Effector memory CD4-positive, alpha-beta T cell (primary cell): ENCODE data around the gene SLC23A2.

Experiments used
- DNase-seq, 3 donors: peaks; one replicate each; pipeline ENCODE4 v3.0.0-alpha.2; 2020
- H3K27ac ChIP-seq: 2 replicates; pipeline ENCODE4 v1.7.0; 2013; ENCODE audit warnings: mild to moderate bottlenecking, low read length, moderate library complexity; ENCODE audit not compliant: insufficient read depth, poor library complexity, severe bottlenecking
- H3K27me3 ChIP-seq: replicated peaks from 2 replicates; pipeline ENCODE4 v1.7.0; 2013; ENCODE audit warnings: mild to moderate bottlenecking, low read length; ENCODE audit not compliant: insufficient read depth, control insufficient read depth, poor library complexity, severe bottlenecking
- H3K36me3 ChIP-seq: 2 replicates; pipeline ENCODE4 v1.7.0; 2013; ENCODE audit warnings: mild to moderate bottlenecking, low read length, moderate library complexity; ENCODE audit not compliant: control insufficient read depth, insufficient read depth
- H3K4me1 ChIP-seq: 2 replicates; pipeline ENCODE4 v1.7.0; 2013; ENCODE audit warnings: low read length, mild to moderate bottlenecking; ENCODE audit not compliant: control insufficient read depth, insufficient read depth, poor library complexity, severe bottlenecking
- H3K4me3 ChIP-seq: 2 replicates; pipeline ENCODE4 v1.7.0; 2013; ENCODE audit warnings: low read length, low read depth, mild to moderate bottlenecking; ENCODE audit not compliant: insufficient read depth, poor library complexity, severe bottlenecking
- H3K9me3 ChIP-seq: 2 replicates; pipeline ENCODE4 v1.7.0; 2013; ENCODE audit warnings: mild to moderate bottlenecking, low read length, moderate library complexity; ENCODE audit not compliant: control insufficient read depth

The SLC23A2 gene

GRCh38 chr20:4812641-4813075, 188.7 kb downstream of the SLC23A2 start:
- Histone ChIP-seq H3K27me3 (no peaks in the 10 kb centered on the region), H3K36me3 (no peaks in the 10 kb centered on the region), H3K4me1 (peaks cover 65% of the 10 kb centered on the region), H3K4me3 (peak overlapping the region; percentile 35), H3K9me3 (no peaks in the 10 kb centered on the region), H3K27ac (peak overlapping the region; percentile 99)
- DNase-seq: no peak

DNA sequence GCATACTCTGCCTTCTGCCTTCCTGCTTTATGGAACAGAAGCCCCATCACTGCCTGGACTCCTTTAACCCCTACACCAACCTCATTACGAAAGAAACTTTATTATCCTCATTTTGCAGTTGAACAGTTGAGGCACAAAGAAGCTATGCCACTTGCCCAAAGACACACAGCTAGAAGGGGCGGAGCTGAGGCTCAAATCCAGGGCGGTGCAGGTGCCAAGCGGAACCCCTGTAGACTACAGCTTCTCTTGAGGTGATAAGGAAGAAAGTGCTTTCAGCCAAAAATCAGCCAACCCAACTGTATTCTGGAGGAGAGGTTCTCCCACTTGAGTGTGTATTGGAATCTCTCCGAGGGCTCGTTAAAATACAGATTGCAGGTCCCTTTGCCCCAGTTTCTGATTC, 189.1 kb downstream of the SLC23A2 start:
- Histone ChIP-seq H3K9me3 (no peaks in the 10 kb centered on the region), H3K36me3 (no peaks in the 10 kb centered on the region), H3K4me3 (peak overlapping the region; percentile 35), H3K27me3 (no peaks in the 10 kb centered on the region), H3K27ac (peak overlapping the region; percentile 99), H3K4me1 (peaks cover 65% of the 10 kb centered on the region)
- DNase-seq: no peak

GRCh38 chr20:4811661-4812181, 189.6 kb downstream of the SLC23A2 start:
- peak; percentile 53 to 66 (median 54) for DNase-seq
- peak overlapping the region; percentile 99 for H3K27ac ChIP-seq

GRCh38 chr20:4811257-4811656, 190.1 kb downstream of the SLC23A2 start:
- Histone ChIP-seq H3K9me3 (no peaks in the 10 kb centered on the region), H3K4me1 (peaks cover 65% of the 10 kb centered on the region), H3K4me3 (peak overlapping the region; percentile 15), H3K27me3 (no peaks in the 10 kb centered on the region), H3K27ac (peak overlapping the region; percentile 99), H3K36me3 (no peaks in the 10 kb centered on the region)
- no peak for DNase-seq

More at GRCh38 chr20:4811661-4812181, 189.6 kb downstream of the SLC23A2 start:
- Histone ChIP-seq H3K4me1 (peaks cover 65% of the 10 kb centered on the region), H3K9me3 (no peaks in the 10 kb centered on the region), H3K27me3 (no peaks in the 10 kb centered on the region), H3K36me3 (no peaks in the 10 kb centered on the region), H3K4me3 (peak overlapping the region; percentile 15)

GRCh38 chr20:4810426-4811019, 190.8 kb downstream of the SLC23A2 start:
- H3K4me3 ChIP-seq: no peak overlapping the region
- H3K27ac ChIP-seq: peak overlapping the region; percentile 99
- DNase-seq: no peak
- H3K27me3 ChIP-seq: no peaks in the 10 kb centered on the region
- no peaks in the 10 kb centered on the region for H3K9me3 ChIP-seq
- no peaks in the 10 kb centered on the region for H3K36me3 ChIP-seq
- H3K4me1 ChIP-seq: peaks cover 62% of the 10 kb centered on the region

- H3K9me3 ChIP-seq: no peaks in the 10 kb centered on the region
- H3K27me3 ChIP-seq: no peaks in the 10 kb centered on the region
- peaks cover 3% of the 10 kb centered on the region for H3K36me3 ChIP-seq
- no peak for DNase-seq
- H3K4me1 ChIP-seq: peaks cover 54% of the 10 kb centered on the region
- peak overlapping the region; percentile 32 for H3K27ac ChIP-seq
- H3K4me3 ChIP-seq: no peak overlapping the region
These were observed 191.6 kb downstream of the SLC23A2 start for GRCh38 chr20:4809707-4810106.

- no peaks in the 10 kb centered on the region for H3K27me3 ChIP-seq
- H3K4me1 ChIP-seq: peaks cover 51% of the 10 kb centered on the region
- no peak overlapping the region for H3K4me3 ChIP-seq
- H3K27ac ChIP-seq: no peak overlapping the region
- no peaks in the 10 kb centered on the region for H3K9me3 ChIP-seq
- peaks cover 5% of the 10 kb centered on the region for H3K36me3 ChIP-seq
- no peak for DNase-seq
These were observed 192.4 kb downstream of the SLC23A2 start for GRCh38 chr20:4808872-4809271.

DNA sequence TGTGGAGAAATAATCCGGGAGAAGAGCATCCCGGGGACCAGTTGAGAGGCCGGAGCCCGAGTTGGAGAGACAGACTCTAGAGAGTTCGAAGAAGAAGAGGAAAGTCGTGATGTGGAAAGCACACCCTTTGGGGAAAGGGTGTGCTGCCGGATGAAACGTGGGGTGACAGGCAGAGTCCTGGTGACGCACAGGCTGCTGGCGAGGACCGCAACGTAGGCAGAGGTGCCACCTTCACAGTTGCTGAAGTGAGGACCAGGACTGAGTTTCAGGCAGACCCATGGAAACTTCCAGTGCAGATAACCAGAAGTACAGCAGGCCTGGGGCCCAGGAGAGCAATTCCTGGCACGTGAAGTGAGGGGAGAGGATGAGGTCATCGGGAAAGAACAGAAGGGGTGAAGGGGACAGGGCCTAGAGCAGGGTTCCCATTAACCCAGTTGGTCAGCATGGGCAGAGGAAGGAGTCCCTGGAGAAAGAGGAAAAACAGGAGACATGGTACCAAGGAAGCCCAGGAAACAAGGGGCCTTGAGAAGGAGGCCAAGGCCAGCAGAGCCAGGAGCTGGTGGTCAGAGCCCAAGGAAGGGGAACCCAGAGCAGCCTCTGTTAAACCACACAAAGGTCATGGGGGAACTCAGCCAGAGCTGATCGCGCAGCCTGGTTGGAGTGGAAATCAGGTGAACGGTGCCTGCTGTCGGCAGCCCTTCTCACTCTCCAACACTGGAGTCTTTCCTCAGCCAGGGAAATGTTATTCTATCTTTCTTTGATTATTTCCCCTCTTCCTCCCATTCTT, 195.5 kb downstream of the SLC23A2 start:
- peaks cover 18% of the 10 kb centered on the region for H3K36me3 ChIP-seq
- no peak for DNase-seq
- no peak overlapping the region for H3K4me3 ChIP-seq
- no peak overlapping the region for H3K27ac ChIP-seq
- no peaks in the 10 kb centered on the region for H3K27me3 ChIP-seq
- H3K4me1 ChIP-seq: peaks cover 21% of the 10 kb centered on the region
- no peaks in the 10 kb centered on the region for H3K9me3 ChIP-seq

DNA sequence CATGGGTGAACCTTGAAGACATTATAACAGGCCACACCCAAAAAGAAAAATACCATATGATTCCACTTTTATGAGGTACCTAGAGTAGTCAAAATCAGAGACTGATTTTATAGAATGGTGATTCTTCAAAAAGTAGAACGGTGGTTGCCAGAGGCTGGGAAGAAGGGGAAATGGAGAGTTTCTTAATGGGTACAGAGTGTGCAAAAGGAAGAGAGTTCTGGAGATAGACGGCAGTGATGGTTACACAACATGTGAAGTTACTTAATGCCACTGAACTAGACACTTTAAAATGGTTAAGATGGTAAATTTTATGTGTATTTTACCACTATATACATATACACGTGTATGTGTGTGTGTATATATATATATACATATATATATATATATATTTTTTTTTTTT, 198.8 kb downstream of the SLC23A2 start:
- no peaks in the 10 kb centered on the region for H3K27me3 ChIP-seq
- H3K27ac ChIP-seq: no peak overlapping the region
- no peak for DNase-seq
- peaks cover 49% of the 10 kb centered on the region for H3K36me3 ChIP-seq
- H3K4me1 ChIP-seq: no peaks in the 10 kb centered on the region
- no peaks in the 10 kb centered on the region for H3K9me3 ChIP-seq
- H3K4me3 ChIP-seq: no peak overlapping the region
